ENCODE results near the gene EFEMP1.
A peak's percentile ranks its signal among the peaks of the same experiment; 100 is the strongest.

The EFEMP1 gene

DNA sequence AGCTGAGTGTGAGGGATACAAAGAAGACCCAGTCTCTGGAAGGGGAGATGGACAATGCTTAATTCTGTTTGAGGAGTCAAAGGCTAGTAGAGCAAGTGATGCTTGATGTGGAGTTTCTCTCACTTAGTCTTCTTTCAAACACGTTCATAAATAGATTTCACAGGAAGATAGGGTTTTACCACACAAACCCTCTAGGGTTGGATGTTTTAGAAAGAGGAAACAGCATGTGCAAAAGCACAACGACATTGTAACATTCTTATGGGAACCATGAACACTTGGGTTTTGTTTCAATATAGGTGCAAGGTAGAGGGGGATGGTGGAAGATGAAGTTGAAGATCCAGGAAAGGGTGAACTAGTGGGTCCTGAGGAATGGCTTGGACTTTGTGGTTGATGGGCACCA is 10.8 kb upstream of the EFEMP1 start:
- Histone ChIP-seq H3K36me3 (ENCODE audit: insufficient read depth, insufficient read length, low read length) (no peaks in the 10 kb centered on the region), H3K9ac (ENCODE audit: insufficient read length, low read depth) (no peak overlapping the region), H3K27me3 (ENCODE audit: insufficient read depth, insufficient read length) (no peaks in the 10 kb centered on the region), H3K4me1 (ENCODE audit: insufficient read depth, insufficient read length) (no peaks in the 10 kb centered on the region), H3K9me3 (ENCODE audit: insufficient read depth, low read length) (no peaks in the 10 kb centered on the region), H3K4me3 (ENCODE audit: insufficient read length, low read depth) (no peak overlapping the region)
- TF ChIP-seq YY1 (IDR thresholded peaks at IDR 0.05; ENCODE audit: insufficient read depth, insufficient read length), result no peak
- TF ChIP-seq SUZ12 (IDR thresholded peaks at IDR 0.05; ENCODE audit: extremely low read depth, insufficient read depth, insufficient read length), result no peak
- no peak for TF ChIP-seq ZNF274 (IDR thresholded peaks at IDR 0.05; ENCODE audit: low read depth, low read length)
- no peak for DNase-seq (ENCODE audit: low read depth, low spot score)

DNA sequence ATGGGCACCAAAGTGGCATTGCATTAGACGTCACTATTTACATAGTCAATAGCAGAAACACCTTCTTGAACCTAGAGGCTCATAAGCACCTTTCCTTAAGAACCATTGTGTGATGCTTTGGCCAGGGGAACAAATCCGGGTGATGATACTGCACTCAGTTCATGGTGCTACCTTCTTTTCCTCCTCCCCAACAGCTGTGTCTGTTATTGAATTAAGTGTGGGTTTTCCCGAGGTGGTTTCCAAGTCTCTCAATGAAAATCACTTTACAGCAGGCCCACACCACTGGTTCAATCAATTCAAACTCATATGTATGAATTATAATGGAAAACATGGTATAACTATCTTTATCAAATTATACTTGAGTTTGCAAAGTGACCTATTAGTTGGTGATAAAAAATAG is 9.3 kb upstream of the EFEMP1 start:
- TF ChIP-seq SUZ12 (IDR thresholded peaks at IDR 0.05; ENCODE audit: extremely low read depth, insufficient read depth, insufficient read length) (no peak), YY1 (IDR thresholded peaks at IDR 0.05; ENCODE audit: insufficient read depth, insufficient read length) (no peak), ZNF274 (IDR thresholded peaks at IDR 0.05; ENCODE audit: low read depth, low read length) (no peak)
- Histone ChIP-seq H3K9me3 (ENCODE audit: insufficient read depth, low read length) (no peaks in the 10 kb centered on the region), H3K9ac (ENCODE audit: insufficient read length, low read depth) (no peak overlapping the region), H3K36me3 (ENCODE audit: insufficient read depth, insufficient read length, low read length) (no peaks in the 10 kb centered on the region), H3K4me1 (ENCODE audit: insufficient read depth, insufficient read length) (no peaks in the 10 kb centered on the region), H3K4me3 (ENCODE audit: insufficient read length, low read depth) (no peak overlapping the region), H3K27me3 (ENCODE audit: insufficient read depth, insufficient read length) (no peaks in the 10 kb centered on the region)
- no peak for DNase-seq (ENCODE audit: low read depth, low spot score)

DNA sequence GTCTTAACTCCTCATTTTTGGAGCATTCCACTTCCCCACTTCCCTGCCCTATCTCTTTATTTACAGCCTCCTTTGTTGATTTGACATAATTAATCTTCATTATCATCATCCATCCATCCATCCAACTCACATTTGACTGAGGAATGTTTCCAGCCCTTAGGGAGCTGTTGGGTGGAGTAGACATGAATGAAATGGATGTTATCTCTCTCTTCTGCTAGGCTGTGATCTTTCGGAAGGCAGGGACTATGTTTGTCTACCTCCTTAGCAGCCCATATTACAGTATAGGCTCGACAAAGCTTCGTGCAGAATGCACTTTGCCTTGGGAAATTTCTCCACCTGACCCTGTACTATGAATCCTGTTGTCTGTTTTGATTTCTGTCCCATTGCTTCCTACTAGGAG is 7.7 kb upstream of the EFEMP1 start:
- H3K4me3 ChIP-seq (ENCODE audit: insufficient read length, low read depth), result no peak overlapping the region
- H3K9ac ChIP-seq (ENCODE audit: insufficient read length, low read depth), result no peak overlapping the region
- TF ChIP-seq ZNF274 (IDR thresholded peaks at IDR 0.05; ENCODE audit: low read depth, low read length), result no peak
- no peak for TF ChIP-seq YY1 (IDR thresholded peaks at IDR 0.05; ENCODE audit: insufficient read depth, insufficient read length)
- TF ChIP-seq SUZ12 (IDR thresholded peaks at IDR 0.05; ENCODE audit: extremely low read depth, insufficient read depth, insufficient read length), result no peak
- H3K4me1 ChIP-seq (ENCODE audit: insufficient read depth, insufficient read length), result no peaks in the 10 kb centered on the region
- H3K36me3 ChIP-seq (ENCODE audit: insufficient read depth, insufficient read length, low read length), result no peaks in the 10 kb centered on the region
- H3K27me3 ChIP-seq (ENCODE audit: insufficient read depth, insufficient read length), result no peaks in the 10 kb centered on the region
- no peaks in the 10 kb centered on the region for H3K9me3 ChIP-seq (ENCODE audit: insufficient read depth, low read length)
- DNase-seq (ENCODE audit: low read depth, low spot score), result no peak

DNA sequence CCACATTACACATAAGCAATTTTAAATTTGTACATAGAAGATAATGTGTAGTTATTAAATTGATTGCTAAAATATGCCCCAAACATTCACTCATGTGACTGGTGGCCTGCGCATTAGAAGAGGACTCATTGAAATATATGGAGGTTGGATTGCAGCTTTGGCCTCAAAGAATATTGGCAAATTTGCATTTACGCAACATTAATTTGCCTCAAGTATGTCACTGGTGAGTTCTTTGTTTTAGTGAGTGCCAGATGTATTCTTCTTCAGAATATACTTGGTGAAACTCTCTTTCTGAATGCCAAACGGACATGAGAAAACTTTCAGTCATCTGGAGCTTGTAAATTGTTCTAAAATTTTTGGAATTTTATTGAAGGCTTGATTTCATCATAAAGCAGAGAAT is 5.9 kb upstream of the EFEMP1 start:
- H3K4me1 ChIP-seq (ENCODE audit: insufficient read depth, insufficient read length), result no peaks in the 10 kb centered on the region
- no peak overlapping the region for H3K4me3 ChIP-seq (ENCODE audit: insufficient read length, low read depth)
- peaks cover 8% of the 10 kb centered on the region for H3K27me3 ChIP-seq (ENCODE audit: insufficient read depth, insufficient read length)
- no peak for DNase-seq (ENCODE audit: low read depth, low spot score)
- no peaks in the 10 kb centered on the region for H3K9me3 ChIP-seq (ENCODE audit: insufficient read depth, low read length)
- no peak overlapping the region for H3K9ac ChIP-seq (ENCODE audit: insufficient read length, low read depth)
- H3K36me3 ChIP-seq (ENCODE audit: insufficient read depth, insufficient read length, low read length), result no peaks in the 10 kb centered on the region
- no peak for TF ChIP-seq SUZ12 (IDR thresholded peaks at IDR 0.05; ENCODE audit: extremely low read depth, insufficient read depth, insufficient read length)

DNA sequence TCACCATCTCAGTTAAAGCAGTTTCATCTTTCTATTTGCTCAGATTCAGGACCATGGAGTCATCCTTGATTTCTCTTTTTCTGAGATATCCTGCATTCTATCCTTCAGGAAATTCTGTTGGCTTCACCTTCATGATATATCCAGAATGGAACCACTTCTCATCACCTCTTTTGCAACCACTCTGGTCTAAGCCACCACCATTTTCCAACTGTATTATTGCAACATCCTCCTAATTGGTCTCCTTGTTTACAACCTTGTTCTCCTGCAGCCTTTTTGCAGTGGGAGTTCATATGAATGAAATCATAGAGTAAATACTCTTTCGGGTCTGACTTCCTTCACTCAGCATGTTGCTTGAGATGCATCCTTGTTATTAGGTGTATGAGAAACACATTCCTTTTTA is 3.4 kb upstream of the EFEMP1 start:
- Histone ChIP-seq H3K4me1 (ENCODE audit: insufficient read depth, insufficient read length) (no peaks in the 10 kb centered on the region), H3K36me3 (ENCODE audit: insufficient read depth, insufficient read length, low read length) (no peaks in the 10 kb centered on the region), H3K9me3 (ENCODE audit: insufficient read depth, low read length) (no peaks in the 10 kb centered on the region), H3K27me3 (ENCODE audit: insufficient read depth, insufficient read length) (peaks cover 27% of the 10 kb centered on the region), H3K9ac (ENCODE audit: insufficient read length, low read depth) (no peak overlapping the region), H3K4me3 (ENCODE audit: insufficient read length, low read depth) (no peak overlapping the region)
- TF ChIP-seq YY1 (IDR thresholded peaks at IDR 0.05; ENCODE audit: insufficient read depth, insufficient read length), result no peak
- TF ChIP-seq ZNF274 (IDR thresholded peaks at IDR 0.05; ENCODE audit: low read depth, low read length), result no peak
- no peak for TF ChIP-seq SUZ12 (IDR thresholded peaks at IDR 0.05; ENCODE audit: extremely low read depth, insufficient read depth, insufficient read length)
- no peak for DNase-seq (ENCODE audit: low read depth, low spot score)

DNA sequence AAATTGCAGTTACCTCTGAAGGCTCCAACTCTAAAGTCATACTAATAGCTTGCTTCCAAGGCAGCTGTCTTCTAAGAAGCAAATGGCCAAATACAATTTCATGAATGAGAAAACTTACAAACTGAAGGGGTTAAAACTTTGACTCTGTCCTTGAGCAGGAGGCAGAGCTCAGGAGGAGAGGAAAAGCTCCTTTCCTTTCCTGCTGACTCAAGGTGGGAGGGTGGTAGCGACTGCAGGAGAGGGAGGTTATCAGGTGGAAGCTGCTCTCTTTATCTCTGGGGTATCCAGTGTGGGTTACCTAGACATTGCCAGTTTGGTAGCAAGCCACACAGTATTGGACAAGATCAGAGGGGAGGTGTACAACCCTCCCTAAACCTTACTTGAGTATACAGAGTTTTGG is 2.7 kb upstream of the EFEMP1 start:
- Histone ChIP-seq H3K27me3 (ENCODE audit: insufficient read depth, insufficient read length) (peaks cover 30% of the 10 kb centered on the region), H3K36me3 (ENCODE audit: insufficient read depth, insufficient read length, low read length) (no peaks in the 10 kb centered on the region), H3K4me3 (ENCODE audit: insufficient read length, low read depth) (no peak overlapping the region), H3K4me1 (ENCODE audit: insufficient read depth, insufficient read length) (no peaks in the 10 kb centered on the region), H3K9me3 (ENCODE audit: insufficient read depth, low read length) (no peaks in the 10 kb centered on the region), H3K9ac (ENCODE audit: insufficient read length, low read depth) (no peak overlapping the region)
- DNase-seq (ENCODE audit: low read depth, low spot score), result no peak
- TF ChIP-seq SUZ12 (IDR thresholded peaks at IDR 0.05; ENCODE audit: extremely low read depth, insufficient read depth, insufficient read length) (no peak), YY1 (IDR thresholded peaks at IDR 0.05; ENCODE audit: insufficient read depth, insufficient read length) (no peak), ZNF274 (IDR thresholded peaks at IDR 0.05; ENCODE audit: low read depth, low read length) (no peak)

DNA sequence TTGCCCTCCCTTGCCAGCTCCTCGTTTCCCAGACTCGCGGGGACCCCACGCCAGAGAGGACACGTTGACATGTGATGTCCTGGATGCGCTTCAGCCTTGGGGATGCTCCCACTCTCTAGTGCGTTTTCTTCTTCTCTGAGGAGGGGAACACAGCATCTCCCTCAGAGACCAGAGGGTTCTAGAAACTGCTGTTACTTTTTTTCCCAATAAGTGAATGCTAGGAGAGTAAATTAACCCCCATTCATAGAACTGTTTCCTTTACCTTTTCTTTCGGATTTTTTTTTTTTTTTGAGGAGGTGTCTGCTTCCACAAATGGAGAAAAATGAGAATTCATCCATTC is 370 bp upstream of the EFEMP1 start:
- H3K9ac ChIP-seq (ENCODE audit: insufficient read length, low read depth), result peak overlapping the region; percentile 67
- peaks cover 30% of the 10 kb centered on the region for H3K27me3 ChIP-seq (ENCODE audit: insufficient read depth, insufficient read length)
- H3K4me3 ChIP-seq (ENCODE audit: insufficient read length, low read depth), result peak overlapping the region; percentile 34
- no peaks in the 10 kb centered on the region for H3K9me3 ChIP-seq (ENCODE audit: insufficient read depth, low read length)
- no peaks in the 10 kb centered on the region for H3K4me1 ChIP-seq (ENCODE audit: insufficient read depth, insufficient read length)
- TF ChIP-seq SUZ12 (IDR thresholded peaks at IDR 0.05; ENCODE audit: extremely low read depth, insufficient read depth, insufficient read length) (no peak), ZNF274 (IDR thresholded peaks at IDR 0.05; ENCODE audit: low read depth, low read length) (no peak)
- no peaks in the 10 kb centered on the region for H3K36me3 ChIP-seq (ENCODE audit: insufficient read depth, insufficient read length, low read length)
- DNase-seq (ENCODE audit: low read depth, low spot score), result no peak

DNA sequence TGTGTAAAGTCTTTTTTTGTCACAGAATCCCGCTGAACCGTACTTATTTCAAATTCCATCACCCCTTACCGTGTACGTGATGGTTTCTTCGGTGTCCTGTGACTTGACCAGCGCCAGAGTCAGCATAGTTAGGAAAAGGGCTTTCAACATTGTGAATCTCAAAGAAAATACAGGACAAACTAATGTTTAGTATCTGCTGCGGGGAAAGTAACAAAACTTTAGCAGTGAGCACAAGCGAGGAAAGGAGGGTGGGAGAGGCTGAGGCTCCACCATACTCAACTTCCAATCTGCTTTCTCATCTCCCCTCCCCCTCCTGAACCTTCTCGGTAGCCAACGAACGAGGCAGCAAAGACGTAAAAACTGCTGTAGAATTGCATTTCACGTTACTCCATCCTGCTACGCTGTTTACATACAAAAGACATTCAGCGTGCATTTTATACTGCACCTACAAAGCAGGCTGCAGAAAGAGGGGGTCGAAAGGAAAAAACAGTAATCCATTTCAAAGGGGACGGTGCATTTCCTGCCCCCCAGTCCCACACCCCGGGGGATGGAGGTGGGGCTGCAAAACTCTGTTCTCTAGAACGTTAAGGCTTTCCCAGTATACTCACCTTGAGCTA is 1.2 kb downstream of the EFEMP1 start:
- peak overlapping the region; percentile 67 for H3K4me3 ChIP-seq (ENCODE audit: insufficient read length, low read depth)
- DNase-seq (ENCODE audit: low read depth, low spot score), result no peak
- peaks cover 1% of the 10 kb centered on the region for H3K36me3 ChIP-seq (ENCODE audit: insufficient read depth, insufficient read length, low read length)
- TF ChIP-seq ZNF274 (IDR thresholded peaks at IDR 0.05; ENCODE audit: low read depth, low read length) (no peak), YY1 (IDR thresholded peaks at IDR 0.05; ENCODE audit: insufficient read depth, insufficient read length) (no peak), SUZ12 (IDR thresholded peaks at IDR 0.05; ENCODE audit: extremely low read depth, insufficient read depth, insufficient read length) (no peak)
- H3K4me1 ChIP-seq (ENCODE audit: insufficient read depth, insufficient read length), result no peaks in the 10 kb centered on the region
- H3K9me3 ChIP-seq (ENCODE audit: insufficient read depth, low read length), result no peaks in the 10 kb centered on the region
- no peak overlapping the region for H3K9ac ChIP-seq (ENCODE audit: insufficient read length, low read depth)
- H3K27me3 ChIP-seq (ENCODE audit: insufficient read depth, insufficient read length), result peaks cover 30% of the 10 kb centered on the region
